HG02840 (cell line): ENCODE measurements around the gene DNM2.
"Not testable (repeated sequence)": the region's sequence is repeated elsewhere in the genome, so short reads cannot be mapped to it uniquely, and the experiment has no call there.

Experiments used
- ATAC-seq: cut with Tn5 transposase; IDR thresholded peaks from one replicate; pipeline ENCODE4 v1.9.1; 2021; ENCODE audit warnings: mild to moderate bottlenecking, moderate library complexity, moderate number of reproducible peaks; ENCODE audit not compliant: unreplicated experiment, low FRiP score

The DNM2 gene

DNA sequence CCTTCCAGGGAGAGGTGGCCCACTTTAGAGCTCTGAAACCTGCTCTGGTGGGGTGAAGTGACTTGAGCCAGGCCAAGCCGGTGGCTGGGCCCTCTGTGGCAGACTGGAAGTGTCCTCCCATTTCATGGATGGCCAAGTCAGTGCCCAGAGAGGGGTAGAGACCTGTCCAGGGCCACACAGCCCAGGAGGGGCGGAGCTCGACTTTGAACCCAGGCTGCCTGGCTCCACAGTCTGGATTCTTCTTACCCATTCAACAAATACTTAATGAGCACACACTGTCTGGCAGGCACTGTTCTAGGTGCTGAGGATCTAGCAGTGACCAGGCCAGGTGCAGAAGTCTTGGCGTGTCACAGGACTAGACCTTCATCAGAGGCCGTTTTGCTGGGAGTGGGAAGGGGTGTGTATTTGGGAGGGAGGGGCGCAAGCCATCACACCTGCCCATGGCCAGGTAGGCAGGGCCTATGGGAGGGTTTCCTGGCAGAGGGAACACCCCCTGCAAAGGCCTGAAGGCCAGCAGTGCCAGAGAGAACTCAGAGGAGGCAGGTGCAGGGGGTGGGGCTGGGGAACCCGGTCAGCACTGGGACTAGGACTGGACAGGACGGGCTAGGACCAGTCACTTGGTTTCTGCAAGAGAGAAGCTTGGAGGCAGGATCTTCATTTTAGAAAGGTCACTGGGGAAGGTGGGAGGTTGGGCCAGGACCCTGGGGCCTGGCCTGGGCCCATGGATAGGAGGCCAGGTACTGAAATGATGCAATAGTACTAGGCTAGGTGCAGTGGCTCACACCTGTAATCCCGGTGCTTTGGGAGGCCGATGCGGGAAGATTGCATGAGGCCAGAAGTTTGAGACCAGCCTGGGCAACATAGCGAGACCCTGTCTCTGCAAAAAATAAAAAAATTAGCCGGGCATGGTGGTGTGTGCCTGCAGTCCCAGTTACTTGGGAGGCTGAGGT, 31.8 kb downstream of the DNM2 start:
- ATAC-seq = no peak

DNA sequence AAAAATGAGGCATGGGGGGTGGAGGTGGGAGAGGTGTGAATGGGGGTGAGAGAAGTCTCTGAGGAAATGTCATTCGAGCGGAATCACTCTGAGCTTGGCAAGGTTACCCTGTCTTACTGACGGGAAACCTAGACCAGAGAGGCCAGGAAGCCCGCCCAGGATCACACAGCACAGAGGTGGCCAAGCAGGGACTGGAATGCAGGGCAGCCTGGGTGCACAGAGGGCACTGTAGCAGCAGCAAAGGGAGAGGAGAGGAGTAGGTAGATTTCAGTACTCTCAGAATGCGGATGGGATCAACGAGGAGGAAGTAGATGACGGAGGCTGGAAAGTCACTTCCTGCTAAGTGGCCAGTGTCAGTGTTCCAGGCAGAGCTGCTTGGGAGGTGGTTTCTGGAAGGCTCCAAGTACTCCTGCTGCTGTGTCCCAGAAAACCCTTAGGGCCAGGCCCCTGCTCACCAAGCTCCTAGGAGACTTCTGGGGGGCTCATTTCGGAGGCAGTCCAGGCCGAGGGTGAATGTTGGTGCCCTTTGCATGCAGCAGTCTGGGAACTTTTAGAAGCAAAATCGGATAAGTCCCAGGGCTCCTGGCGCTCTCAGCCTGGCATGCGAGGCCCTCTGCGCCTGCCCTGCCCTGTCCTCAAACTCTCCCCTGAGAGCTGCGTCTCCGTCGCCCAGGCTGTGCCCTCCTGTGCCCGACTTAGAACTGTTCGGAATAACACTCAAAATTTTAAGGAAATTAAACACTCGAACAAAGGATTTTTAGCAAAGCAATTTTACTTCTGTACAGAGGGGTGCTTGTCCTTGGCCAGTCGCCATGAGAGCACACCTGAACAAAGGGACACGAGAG, 33.5 kb downstream of the DNM2 start:
- no peak for ATAC-seq

DNA sequence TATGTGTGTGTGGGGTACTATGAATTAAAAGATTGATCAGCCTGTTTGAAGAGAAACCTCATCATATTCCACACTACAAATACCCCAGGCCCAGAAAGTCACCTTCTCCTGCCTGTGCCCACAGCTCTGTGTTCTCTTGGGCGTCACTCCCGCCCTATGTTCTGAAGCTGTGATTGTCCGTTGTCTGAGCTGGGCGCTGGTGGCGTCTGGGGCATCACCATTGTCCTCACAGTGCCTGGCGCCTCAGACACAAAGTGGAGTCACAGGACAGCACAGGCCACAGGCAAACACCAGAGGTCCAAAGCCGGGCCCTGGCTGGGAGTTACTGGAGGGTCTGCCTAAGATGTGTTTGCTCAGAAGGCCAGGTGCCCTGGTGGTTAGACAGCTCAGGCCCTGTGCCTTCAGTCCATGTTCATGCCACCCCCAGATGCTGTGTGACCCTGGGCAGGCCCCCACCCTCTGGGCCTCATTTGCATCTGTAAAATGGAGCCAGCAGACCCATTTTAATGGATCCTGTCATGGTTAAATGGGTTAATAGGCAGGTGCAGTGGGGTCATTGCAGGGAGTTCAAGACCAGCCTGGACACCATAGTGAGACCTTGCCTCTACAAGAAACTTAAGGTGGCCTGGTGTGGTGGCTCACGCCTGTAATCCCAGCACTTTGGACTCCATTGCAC, 34.5 kb downstream of the DNM2 start:
- no peak for ATAC-seq

DNA sequence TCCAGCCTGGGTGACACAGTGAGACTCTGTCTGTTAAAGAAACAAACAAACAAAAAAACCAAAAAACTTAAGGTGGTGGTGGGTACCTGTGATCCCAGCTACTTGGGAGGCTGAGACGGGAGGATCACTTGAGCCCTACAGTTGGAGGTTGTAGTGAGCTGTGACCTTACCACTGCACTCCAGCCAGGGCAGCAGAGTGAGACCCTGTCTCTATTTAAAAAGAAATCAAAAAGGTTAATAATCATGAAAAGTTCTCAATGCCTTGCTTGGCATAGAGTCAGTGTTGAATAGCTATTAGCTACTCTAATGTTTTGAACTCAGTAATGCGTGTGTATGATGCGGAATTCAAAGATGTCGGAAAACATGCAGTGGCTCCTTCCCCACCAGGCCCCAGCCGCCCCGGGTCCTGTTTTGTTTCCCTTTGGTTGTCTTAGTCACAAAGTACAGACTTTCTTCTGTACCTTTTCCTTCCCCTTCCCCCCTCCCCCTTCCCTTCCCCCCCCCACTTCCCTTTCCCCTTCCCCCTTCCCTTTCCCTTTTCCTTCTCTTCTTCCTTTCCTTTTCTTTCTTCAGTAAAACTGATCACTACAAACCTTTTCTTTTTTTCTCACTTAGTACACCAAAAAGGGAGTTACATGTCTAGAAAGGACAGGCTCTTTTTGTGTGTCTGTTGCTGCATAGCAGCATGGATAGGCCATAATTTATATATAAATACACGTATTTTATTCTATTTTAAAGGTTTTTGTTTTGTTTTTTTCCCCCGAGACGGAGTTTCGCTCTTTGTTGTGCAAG, 35.2 kb downstream of the DNM2 start:
- no peak for ATAC-seq

DNA sequence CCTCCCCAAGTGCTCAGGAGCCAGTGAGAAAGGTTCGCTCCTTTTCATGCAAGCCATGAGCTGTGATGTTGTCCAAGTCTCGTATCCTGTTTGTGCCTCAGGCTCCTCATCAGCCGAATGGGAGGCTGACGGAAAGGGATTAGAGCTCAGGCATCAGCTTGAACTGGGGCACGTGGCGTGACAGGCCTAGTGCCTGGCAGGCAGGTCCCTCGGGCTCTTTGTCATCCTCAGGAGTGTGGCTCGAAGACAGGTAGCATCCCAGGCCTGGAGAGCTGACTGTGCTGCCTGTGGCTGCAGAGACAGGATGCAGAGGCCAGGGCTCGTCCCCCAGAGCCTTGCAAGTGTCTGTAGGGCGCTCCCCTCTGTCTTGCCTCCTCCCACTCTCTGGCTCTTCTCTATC, 38.5 kb downstream of the DNM2 start:
- ATAC-seq = no peak

DNA sequence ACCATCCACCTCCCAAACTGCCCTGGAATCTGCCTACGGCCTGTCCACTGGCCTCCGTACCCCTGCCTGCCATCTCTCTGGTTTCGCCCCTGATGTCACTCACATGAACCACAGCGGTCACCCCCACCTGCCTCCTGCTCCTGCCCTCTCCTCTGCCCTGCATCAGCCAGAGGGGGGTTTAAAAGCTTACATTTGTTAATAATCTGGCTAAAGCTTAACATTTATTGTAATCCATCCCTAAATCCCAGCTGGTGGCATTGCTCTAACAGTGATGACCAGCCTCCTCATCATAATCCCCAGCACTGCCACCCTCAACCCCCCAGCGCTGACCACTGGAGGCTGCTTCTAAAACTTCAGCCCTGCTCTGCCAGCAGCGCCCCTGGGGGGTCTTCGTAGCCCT, 38.9 kb downstream of the DNM2 start:
- ATAC-seq = no peak

DNA sequence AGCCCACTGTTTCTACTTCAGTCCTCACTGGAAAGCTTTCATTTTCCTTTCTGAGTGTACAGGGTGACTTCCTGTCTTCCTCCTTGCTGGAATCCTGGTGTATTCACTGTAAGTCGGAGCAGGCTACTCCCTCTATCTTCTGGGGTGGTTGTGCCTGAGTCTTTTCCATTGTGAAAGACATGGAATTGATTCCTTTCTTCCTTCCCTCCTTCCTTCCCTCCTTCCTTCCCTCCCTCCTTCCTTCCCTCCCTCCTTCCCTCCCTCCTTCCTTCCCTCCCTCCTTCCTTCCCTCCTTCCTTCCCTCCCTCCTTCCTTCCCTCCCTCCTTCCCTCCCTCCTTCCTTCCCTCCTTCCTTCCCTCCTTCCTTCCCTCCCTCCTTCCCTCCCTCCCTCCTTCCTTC, 40.2 kb downstream of the DNM2 start:
- not testable (repeated sequence) for ATAC-seq

DNA sequence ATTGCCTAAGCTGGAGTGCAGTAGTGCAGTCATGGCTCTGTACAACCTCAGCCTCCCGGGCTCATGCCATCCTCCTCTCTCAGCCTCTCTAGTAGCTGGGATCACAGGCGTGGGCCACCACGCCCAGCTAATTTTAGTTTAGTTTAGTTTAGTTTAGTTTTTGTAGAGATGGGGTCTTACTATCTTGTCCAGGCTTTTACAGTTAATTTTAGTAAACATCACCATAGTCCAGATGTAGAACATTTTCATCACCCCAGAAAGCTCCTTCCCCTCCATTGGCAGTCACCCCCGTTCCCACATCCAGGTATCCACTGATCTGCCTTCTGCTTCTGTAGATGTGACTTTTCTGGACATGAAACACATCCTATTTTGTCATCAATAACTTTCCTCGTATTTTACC, 41.1 kb downstream of the DNM2 start:
- no peak for ATAC-seq

DNA sequence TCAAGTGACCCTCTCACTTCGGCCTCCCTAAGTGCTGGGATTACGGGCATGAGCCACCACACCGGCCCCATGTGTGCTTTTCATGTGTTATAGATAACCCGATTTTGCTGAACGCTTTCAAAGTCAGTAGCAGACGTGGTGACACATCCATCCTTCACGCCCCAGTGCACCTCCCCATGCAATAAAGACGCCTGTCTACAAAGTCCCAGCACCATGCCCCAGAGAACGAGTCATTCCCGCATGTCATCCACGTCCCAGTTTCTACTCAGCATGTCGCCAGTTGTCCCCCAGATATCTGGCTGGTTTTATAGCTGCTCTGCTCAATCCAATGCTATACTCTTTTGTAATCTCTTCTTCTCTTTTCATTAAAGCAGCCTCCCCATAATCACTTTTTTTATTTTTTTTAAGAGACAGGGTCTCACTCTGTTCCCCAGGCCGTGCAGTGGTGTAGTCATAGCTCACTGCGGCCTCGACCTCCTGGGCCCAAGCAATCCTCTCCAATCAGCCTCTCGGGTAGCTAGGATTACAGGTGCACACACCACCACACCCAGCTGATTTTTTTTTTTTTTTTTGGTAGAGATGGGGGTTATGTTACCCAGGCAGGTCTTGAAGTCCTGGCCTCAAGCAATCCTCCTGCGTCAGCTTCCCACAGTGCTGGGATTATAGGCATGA, 42.5 kb downstream of the DNM2 start:
- ATAC-seq = no peak

DNA sequence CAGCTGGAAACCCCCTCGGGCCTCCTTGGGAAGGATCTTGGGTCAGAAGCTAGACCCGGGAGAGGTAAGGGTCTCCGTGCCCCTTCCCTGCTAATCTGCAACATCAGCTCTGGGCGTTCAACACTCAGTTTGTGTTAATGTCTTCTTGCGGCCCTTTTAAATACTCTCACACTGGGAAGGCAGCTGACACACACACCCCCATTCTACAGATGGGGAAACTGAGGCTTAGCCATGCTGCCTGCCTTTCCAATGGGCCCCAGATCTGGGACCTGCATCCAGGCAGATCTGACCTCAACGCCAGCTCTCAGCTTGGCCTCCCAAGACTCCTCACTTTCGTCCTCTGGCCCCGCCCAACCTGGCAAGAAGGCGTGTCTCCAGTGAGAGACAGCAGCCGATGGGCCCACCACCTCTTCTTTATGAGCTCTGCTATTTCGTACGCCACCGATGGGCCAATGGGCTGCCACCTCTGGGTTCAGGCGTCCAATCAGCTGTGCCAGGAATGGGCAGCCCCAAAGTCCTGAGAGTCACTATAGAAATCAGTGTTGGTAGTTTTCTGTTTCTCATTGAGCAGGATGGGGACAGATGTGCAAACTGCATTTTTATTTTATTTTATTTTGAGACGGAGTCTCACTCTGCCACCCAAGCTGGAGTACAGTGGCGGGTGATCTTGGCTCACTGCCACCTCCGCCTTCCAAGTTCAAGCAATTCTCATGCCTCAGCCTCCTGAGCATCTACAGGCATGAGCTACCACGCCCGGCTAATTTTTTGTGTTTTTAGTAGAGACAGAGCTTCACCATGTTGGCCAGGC, 43.8 kb downstream of the DNM2 start:
- no peak for ATAC-seq

DNA sequence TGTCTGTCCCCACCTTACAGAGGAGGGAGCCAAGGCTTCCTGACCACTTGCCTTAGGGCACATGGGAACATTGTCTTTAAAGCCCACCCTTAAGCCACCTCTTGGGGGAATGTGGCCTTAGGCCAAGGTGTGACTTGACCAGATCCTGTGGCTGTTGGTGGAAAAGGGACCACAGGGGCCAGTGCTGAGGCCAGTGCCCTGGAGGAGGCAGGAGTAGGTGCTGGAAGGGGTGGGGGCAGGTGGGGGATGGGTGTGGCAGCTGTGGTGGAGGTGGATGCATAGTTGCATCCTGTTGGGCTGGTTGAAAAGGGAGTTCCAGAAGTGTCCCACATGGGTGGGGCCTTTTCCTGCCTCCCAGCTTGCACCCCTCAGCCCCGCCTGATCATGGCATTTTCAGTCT, 44.8 kb downstream of the DNM2 start:
- no peak for ATAC-seq

DNA sequence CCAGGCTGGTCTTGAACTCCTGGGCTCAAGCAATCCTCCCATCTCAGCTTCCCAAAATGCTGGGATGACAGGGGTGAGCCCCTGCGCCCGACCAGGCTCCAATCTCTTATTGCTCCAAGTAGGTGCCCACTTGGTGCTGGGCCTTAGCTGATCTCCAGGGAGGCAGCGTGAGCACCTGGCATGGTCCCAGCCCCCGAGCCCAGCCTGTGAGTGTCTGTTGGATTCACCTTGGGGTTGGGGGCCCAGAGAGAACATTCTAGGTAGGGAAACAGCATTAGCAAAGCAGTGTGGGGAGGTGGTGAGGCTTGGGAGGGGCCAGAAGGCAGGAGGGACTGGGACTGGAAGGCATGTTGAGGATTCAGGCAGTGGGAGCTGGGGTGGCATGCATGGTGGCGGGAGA, 45.5 kb downstream of the DNM2 start:
- no peak for ATAC-seq

DNA sequence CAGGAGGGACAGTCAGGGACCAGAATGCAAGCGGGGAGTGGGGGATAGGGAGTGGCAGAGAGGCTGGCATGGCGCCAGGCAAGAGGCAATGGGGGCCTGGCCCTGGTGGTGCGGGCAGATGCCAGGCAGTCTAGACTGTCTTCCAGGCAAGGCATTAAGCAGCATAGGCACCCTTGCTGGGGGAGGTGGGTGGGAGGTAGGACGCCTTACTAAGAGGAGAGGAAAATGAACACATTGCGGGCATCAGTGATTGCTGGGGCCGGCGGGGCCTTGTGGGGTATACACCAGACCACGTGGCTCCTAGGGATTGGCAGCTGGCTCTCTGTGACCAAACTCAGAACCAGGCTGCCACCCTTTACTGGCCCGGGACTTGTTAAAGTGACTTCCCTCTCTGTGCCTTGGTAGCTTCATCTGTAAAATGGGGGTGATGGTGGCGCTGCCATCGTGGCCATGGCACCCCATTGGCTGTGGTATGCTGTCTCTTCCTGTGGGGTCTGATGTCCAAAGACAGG, 46.0 kb downstream of the DNM2 start:
- ATAC-seq = no peak

DNA sequence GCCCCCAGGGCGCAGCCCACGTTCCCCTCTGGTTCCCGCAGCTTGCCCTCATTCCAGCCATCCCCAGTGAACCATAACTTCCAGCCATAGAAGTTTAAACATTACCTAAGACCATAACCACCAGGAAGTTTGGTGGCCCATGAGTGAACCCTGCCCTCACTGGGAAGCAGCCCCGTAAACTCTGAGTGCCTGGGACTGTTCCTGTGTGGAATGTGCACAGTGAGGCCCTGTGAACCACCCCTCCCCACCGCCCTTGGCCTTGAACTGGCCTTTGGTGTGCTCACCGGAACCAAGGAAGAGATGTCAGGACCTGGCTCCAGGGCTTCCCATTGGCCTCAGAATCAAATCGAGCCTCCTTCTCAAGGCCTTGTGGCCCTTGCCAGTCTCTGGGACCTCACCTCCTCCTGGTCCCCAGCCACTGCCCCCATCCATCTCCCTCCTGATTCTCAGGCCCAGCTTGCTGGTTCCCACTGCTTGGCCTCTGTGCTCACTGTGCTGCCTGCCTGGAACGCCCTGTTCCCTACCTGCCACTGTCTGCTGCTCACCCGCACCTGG, 46.5 kb downstream of the DNM2 start:
- no peak for ATAC-seq

DNA sequence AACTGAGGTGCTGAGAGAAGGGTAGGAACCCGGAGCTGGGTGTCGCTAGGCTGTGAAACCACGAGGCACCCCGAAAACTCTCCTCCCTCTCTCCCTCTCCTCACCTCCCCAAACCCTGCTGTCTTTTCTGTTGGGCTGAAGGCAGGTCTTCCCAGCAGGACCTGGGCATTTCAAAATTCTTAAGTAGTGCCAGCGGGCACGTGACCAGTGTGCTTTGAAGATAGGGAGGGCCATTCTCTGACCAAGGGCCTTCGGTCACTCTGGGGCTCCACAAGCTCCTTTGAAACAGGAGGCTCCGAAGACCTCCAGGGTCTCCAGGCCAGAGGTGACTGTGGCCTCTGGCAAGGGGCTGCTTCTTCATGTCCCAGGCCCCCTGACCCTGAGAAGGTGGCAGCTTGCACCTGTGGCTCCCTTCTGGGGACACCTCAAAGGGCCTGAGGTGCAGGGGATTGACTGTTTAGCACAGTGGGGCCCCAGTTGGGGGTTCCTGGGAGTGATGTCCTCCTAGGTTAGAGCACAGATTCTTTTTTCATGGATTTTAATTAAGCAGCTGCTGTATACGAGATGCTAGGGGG, 48.3 kb downstream of the DNM2 start:
- ATAC-seq = no peak

DNA sequence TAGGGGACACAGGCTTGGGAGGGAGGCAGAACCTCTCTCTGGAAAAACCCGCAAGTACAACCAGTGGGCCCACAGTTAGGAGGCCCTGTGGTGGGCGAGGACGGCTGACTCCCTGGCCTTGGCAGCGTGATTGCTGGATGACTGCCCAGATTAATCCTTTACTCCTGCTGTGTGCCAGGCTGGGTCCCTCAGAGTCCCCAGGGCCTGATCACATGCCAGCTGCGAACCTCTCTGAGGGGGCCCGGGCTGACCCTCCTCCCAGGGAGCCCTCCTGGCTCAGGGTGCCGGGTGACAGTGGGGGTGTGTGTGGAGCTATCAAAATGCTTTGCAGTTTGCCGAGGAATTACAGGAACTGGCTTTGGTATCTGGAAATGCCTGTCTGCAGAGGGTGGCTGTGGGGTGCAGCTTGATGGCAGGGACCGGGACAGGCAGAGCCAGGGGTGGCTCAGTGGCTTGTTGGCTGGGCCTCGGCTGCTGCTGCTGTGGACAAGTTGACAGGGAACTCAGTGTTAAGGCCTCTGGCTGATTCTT, 48.9 kb downstream of the DNM2 start:
- ATAC-seq = no peak

DNA sequence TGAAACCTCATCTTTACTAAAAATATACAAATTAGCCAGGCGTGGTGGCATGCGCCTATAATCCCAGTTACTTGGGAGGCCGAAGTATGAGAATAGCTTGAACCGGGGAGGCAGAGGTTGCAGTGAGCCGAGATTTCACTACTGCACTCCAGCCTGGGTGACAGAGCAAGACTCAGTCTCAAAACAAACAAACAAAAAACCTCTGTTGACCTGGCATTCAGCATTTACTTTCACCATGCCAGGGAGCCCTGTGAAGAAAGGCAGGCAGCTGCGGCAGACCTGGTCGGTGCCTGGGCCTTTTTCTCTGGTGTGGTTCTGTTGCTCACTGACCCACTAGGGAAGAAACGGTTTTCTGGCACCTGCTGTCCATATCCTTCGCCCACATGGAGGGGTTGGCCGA, 49.8 kb downstream of the DNM2 start:
- no peak for ATAC-seq

DNA sequence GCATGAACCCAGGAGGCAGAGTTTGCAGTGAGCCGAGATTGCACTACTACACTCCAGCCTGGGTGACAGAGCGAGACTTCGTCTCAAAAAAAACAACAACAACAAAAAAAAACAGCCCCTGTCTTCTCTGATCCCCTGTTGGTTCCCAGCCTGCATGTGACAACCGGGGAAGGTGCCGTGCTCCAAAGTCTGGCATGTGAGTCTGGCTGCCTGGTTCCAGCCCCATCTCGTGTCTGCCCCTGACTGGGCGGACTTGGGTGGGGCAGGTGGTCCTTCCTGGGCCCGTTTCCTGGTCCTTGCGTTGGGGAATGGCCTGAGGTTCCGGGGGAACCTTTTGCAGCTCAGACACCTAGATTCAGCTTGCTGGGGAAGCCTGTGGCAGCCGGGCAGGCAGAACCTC, 50.5 kb downstream of the DNM2 start:
- no peak for ATAC-seq
